GM12864 (cell line): ENCODE data around the gene PCSK1N.

Experiments used
- DNase-seq: peaks from one replicate; pipeline ENCODE4 v3.0.0-alpha.2; 2011; ENCODE audit warnings: low read depth
- H3K4me3 ChIP-seq: 2 replicates; pipeline ENCODE4 v1.5.1; 2011; ENCODE audit warnings: mild to moderate bottlenecking, low read depth, low read length, control low read depth
- CTCF ChIP-seq: IDR thresholded peaks from 2 replicates; pipeline ENCODE4 v1.5.1; 2011; ENCODE audit warnings: low read depth, mild to moderate bottlenecking, moderate library complexity, low read length, control low read depth, inconsistent platforms; ENCODE audit errors: missing control alignments

Gene PCSK1N

GRCh38 chrX:48848847-48849246 lies 13.4 kb upstream of the PCSK1N start:
- no peak for TF ChIP-seq CTCF
- no peak overlapping the region for H3K4me3 ChIP-seq
- DNase-seq = no peak

GRCh38 chrX:48839686-48840085 lies 4.3 kb upstream of the PCSK1N start:
- no peak overlapping the region for H3K4me3 ChIP-seq
- no peak for TF ChIP-seq CTCF
- DNase-seq = no peak

DNA sequence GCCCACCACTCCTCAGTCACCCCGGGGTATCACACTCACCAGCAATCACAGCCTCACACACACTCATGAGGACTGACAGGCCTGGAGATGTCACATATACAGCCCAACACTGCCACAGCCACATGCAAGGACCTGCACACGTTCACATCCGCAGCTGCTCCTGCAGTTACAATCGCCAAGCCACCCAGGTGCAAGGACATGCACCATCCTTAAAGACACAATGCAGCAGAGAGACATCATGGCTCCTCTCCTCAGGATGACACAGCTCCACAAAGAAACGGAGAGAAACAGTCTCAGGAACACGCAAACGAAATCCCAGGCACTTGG lies 1.1 kb downstream of the PCSK1N start:
- no peak for TF ChIP-seq CTCF
- H3K4me3 ChIP-seq = no peak overlapping the region
- DNase-seq = no peak

- no peak for TF ChIP-seq CTCF
- no peak for DNase-seq
- H3K4me3 ChIP-seq = no peak overlapping the region
Observed at GRCh38 chrX:48833542-48834138, 1.8 kb downstream of the PCSK1N start.

- no peak for DNase-seq
- H3K4me3 ChIP-seq = no peak overlapping the region
- TF ChIP-seq CTCF = no peak
Observed at GRCh38 chrX:48831909-48832291, 3.5 kb downstream of the PCSK1N start.

- H3K4me3 ChIP-seq = no peak overlapping the region
- TF ChIP-seq CTCF = no peak
- DNase-seq = no peak
Observed at GRCh38 chrX:48831136-48831908, 4.1 kb downstream of the PCSK1N start.
